Adrenal gland (tissue), 12 donors: Measurements from ENCODE around the gene APH1B. TPM values are rescaled to one million over a fixed set of nuclear protein-coding genes. Genes with fewer than 3 reads are reported as not detected.

Source experiments
- DNase-seq, 7 donors: peaks; one replicate each; pipeline ENCODE4 v3.0.0-alpha.2; 2019 to 2020
- H3K27ac ChIP-seq, 5 donors: fragments of 200-600 bp; sonication (generic) in 4 of 5; 1 replicate in 3 of 5; 2 replicates in 2 of 5; pipeline versions ENCODE4 v1.5.1 to v1.8.0; 2016 to 2020; ENCODE audit warnings: mild to moderate bottlenecking in 1 of 5
- H3K27me3 ChIP-seq: fragments of 200-600 bp; 2 replicates; pipeline ENCODE4 v1.8.0; 2021
- H3K36me3 ChIP-seq, 2 donors: fragments of 200-600 bp; replicated peaks in 1 of 2; 1 replicate in 1 of 2; 2 replicates in 1 of 2; pipeline versions ENCODE4 v1.5.1 to v1.8.0; 2018 to 2022
- H3K4me1 ChIP-seq, 2 donors: fragments of 200-600 bp; replicated peaks in 1 of 2; 1 replicate in 1 of 2; 2 replicates in 1 of 2; pipeline versions ENCODE4 v1.5.1 to v1.8.0; 2018 to 2021
- H3K4me3 ChIP-seq, 4 donors: fragments of 200-600 bp; sonication (generic) in 3 of 4; one replicate each; pipeline ENCODE4 v1.5.1; 2016 to 2018
- H3K9me3 ChIP-seq, 3 donors: fragments of 200-600 bp; sonication (generic) in 1 of 3; replicated peaks in 1 of 3; 1 replicate in 2 of 3; 2 replicates in 1 of 3; pipeline versions ENCODE4 v1.5.1 to v1.8.0; 2016 to 2021
- POLR2A ChIP-seq, 2 donors: fragments of 450-650 bp; IDR thresholded peaks; one replicate each; pipeline ENCODE4 v1.6.1; 2017; ENCODE audit warnings: antibody characterized with exemption in 2 of 2, mild to moderate bottlenecking in 2 of 2, moderate library complexity in 1 of 2
- WGBS, 4 donors: extraction: QIAGEN DNeasy Blood & Tissue Kit in 2 of 4; methylation state at CpG; one replicate each; pipeline versions ENCODE4 v1.1.5 to v1.1.7; 2013 to 2017; 5-methylcytosine and 5-hydroxymethylcytosine counted together
- intact Hi-C, 2 donors: fragments of 100-400 bp; cut with DNase I; formaldehyde crosslinking; loops; one replicate each; pipeline versions ENCODE4 v1.14.1 to v1.15.0; 2022 to 2023
- polyA plus RNA-seq, 3 donors: library from polyadenylated mRNA; stranded (reverse); fragments of 200-250 nt in 2 of 3; fragments of 350-450 nt in 1 of 3; fragmentation: Illumina TruSeq in 1 of 3; extraction: RNeasy Lipid Tissue Mini Kit (QIAGEN cat#74804) in 1 of 3; gene quantifications; one replicate each; pipeline ENCODE4 v1.2.3, GENCODE V29; 2013 to 2014
- total RNA-seq, 9 donors: library from RNA; depleted of rRNA in 4 of 9; stranded (reverse); fragments of >200 nt in 4 of 9; fragments of 120-200 nt in 1 of 9; fragmentation: NEBNext Ultra II Directional in 1 of 9; extraction: Animal tissue kit (Norgen Biotek cat#: 25700) in 1 of 9; gene quantifications; one replicate each; pipeline versions ENCODE4 v1.1.0 to v1.2.4, GENCODE V29; 2013 to 2023
- TF ChIP-seq, protein P1 (sequence below), 6 experiments: fragments of 450-650 bp in 4 of 6; fragments of 200-600 bp in 2 of 6; sonication (generic) in 1 of 6; IDR thresholded peaks; 1 replicate in 5 of 6; 2 replicates in 1 of 6; pipeline versions ENCODE4 v1.5.1 to v1.8.0; 2016 to 2021; ENCODE audit warnings: antibody characterized with exemption in 6 of 6, mild to moderate bottlenecking in 2 of 6, moderate library complexity in 1 of 6
- donor health status: healthy with polysubstance abuse.
- donor health status: Bipolar disorder and iron deficiency.
- donor health status: DM: yes; HTN: yes; CAD: no.
- donor health status: DM: no; HTN: no; CAD: no.
- donor health status: DM: no; HTN: no; CAD: no.
- donor health status: DM: yes; HTN: yes; CAD: no.

Gene APH1B
- total and polyA plus RNA-seq, 12 donors, result 8.3 to 50.3 (median 23.1) TPM

- no peaks in the 10 kb centered on the region for H3K9me3 ChIP-seq
- WGBS, 4 donors, result 51 to 60% (median 56%) methylated on average over 3 to 6 of the region's 6 CpGs
Measured at GRCh38 chr15:63349156-63349555, 71.8 kb downstream of the APH1B start.

DNA sequence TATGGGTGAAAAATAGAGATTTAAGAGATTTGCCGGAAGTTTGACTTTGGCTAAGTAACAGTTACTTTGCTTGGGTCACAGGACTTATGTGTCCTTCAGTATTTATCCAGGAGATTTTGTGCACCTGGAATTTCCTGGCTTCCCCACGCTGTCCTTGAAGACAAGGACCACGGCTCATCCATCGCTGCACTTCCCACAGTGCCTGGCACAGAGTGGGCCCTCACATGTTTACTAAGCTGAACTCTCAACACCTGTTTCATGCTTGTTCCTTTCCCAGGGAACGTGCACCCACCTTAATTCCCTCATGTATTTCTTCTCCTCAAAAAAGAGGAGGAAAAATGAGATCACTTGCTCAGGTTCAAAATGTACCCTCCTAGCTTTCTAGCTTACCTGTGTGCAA lies 72.2 kb downstream of the APH1B start:
- no peak overlapping the region for H3K4me3 ChIP-seq
- H3K9me3 ChIP-seq, result no peaks in the 10 kb centered on the region
- H3K27ac ChIP-seq, result no peak overlapping the region
- H3K27me3 ChIP-seq, result no peaks in the 10 kb centered on the region
- intact Hi-C loops, result no loop called here
- DNase-seq, result no peak
- 56 to 70% (median 66%) methylated on average over 5 of the region's 5 CpGs for WGBS, 4 donors
- no peak for TF ChIP-seq POLR2A (IDR thresholded peaks at IDR 0.05)
- TF ChIP-seq, protein P1, sequence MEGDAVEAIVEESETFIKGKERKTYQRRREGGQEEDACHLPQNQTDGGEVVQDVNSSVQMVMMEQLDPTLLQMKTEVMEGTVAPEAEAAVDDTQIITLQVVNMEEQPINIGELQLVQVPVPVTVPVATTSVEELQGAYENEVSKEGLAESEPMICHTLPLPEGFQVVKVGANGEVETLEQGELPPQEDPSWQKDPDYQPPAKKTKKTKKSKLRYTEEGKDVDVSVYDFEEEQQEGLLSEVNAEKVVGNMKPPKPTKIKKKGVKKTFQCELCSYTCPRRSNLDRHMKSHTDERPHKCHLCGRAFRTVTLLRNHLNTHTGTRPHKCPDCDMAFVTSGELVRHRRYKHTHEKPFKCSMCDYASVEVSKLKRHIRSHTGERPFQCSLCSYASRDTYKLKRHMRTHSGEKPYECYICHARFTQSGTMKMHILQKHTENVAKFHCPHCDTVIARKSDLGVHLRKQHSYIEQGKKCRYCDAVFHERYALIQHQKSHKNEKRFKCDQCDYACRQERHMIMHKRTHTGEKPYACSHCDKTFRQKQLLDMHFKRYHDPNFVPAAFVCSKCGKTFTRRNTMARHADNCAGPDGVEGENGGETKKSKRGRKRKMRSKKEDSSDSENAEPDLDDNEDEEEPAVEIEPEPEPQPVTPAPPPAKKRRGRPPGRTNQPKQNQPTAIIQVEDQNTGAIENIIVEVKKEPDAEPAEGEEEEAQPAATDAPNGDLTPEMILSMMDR (IDR thresholded peaks at IDR 0.05), result no peak
- H3K4me1 ChIP-seq, result peaks cover 10 to 18% of the 10 kb centered on the region in 2 donors
- no peaks in the 10 kb centered on the region for H3K36me3 ChIP-seq

More at GRCh38 chr15:63349156-63349555, 71.8 kb downstream of the APH1B start:
- intact Hi-C loops, result no loop called here
- Histone ChIP-seq H3K27ac (peak overlapping the region in 2 of 5 donors; percentile 18 to 39), H3K4me1 (peaks cover 10 to 18% of the 10 kb centered on the region in 2 donors), H3K36me3 (no peaks in the 10 kb centered on the region), H3K4me3 (no peak overlapping the region), H3K27me3 (no peaks in the 10 kb centered on the region)
- no peak for TF ChIP-seq POLR2A (IDR thresholded peaks at IDR 0.05)
- TF ChIP-seq, protein P1 (IDR thresholded peaks at IDR 0.05), result no peak
- peak; percentile 32 to 72 (median 54) for DNase-seq

DNA sequence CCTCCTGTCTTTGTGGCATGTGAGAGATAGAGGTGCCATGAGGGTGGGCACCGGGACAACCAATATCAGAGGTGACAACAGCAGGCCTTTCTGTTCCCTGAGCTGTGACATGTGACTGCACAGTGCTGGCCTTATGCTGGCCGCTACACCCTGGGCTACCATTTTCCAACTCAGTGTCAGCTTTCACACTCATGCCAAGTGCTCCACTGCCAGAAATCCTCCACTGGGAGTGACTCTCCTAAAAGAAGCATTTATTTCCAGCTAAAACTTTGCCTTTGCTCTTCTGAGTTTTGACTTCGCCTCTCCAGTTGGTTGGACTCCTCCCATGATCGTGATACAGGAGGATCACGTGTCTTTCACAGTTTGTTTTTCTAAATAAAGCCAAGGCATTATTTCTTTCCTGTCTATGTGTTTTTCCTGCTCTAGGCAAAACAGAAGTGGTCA lies 72.8 kb downstream of the APH1B start:
- peak overlapping the region in 1 of 5 donors; percentile 17 for H3K27ac ChIP-seq

GRCh38 chr15:63351170-63351569 lies 73.8 kb downstream of the APH1B start:
- Histone ChIP-seq H3K36me3 (no peaks in the 10 kb centered on the region), H3K27me3 (no peaks in the 10 kb centered on the region), H3K4me3 (no peak overlapping the region), H3K9me3 (no peaks in the 10 kb centered on the region), H3K27ac (no peak overlapping the region), H3K4me1 (peaks cover 10 to 18% of the 10 kb centered on the region in 2 donors)
- no peak for DNase-seq
- WGBS, 4 donors, result 80 to 100% (median 93%) methylated on average over 4 of the region's 4 CpGs
- TF ChIP-seq, protein P1 (IDR thresholded peaks at IDR 0.05), result no peak
- no peak for TF ChIP-seq POLR2A (IDR thresholded peaks at IDR 0.05)
- intact Hi-C loops, result no loop called here

More for the DNA sequence above, 72.8 kb downstream of the APH1B start:
- intact Hi-C loops, result no loop called here
- DNase-seq, result peak in 1 of 7 donors; percentile 25
- H3K27me3 ChIP-seq, result no peaks in the 10 kb centered on the region
- H3K9me3 ChIP-seq, result no peaks in the 10 kb centered on the region
- no peak overlapping the region for H3K4me3 ChIP-seq
- TF ChIP-seq, protein P1 (IDR thresholded peaks at IDR 0.05), result no peak
- TF ChIP-seq POLR2A (IDR thresholded peaks at IDR 0.05), result no peak
- 52 to 64% (median 60%) methylated on average over 4 to 5 of the region's 5 CpGs for WGBS, 4 donors
- no peaks in the 10 kb centered on the region for H3K36me3 ChIP-seq
- H3K4me1 ChIP-seq, result peaks cover 10 to 18% of the 10 kb centered on the region in 2 donors
